GM12874 (cell line): Measurements from ENCODE around the gene SMTN.

Experiments
- TF ChIP-seq, protein P1 (sequence below): IDR thresholded peaks from 2 replicates; pipeline ENCODE4 v1.5.1; 2011; ENCODE audit warnings: low read depth, mild to moderate bottlenecking, control low read depth, low read length, moderate library complexity; ENCODE audit not compliant: insufficient read depth

SMTN gene

DNA sequence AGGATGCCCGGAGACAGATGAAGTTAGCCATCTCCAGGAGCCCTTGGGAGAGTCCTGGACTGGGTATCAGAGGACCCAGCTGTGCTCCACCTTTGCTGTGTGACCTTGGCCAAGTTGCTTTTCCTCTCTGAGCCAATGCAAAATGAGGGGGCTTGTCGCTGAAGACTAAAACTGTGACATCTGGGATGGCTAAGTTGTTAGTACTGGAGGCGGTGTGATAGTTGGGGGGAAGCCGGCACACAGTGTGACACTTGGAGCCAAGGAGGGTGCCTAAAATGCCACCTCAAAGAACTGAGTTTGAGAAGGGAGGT, 42.1 kb downstream of the SMTN start:
- TF ChIP-seq, protein P1, sequence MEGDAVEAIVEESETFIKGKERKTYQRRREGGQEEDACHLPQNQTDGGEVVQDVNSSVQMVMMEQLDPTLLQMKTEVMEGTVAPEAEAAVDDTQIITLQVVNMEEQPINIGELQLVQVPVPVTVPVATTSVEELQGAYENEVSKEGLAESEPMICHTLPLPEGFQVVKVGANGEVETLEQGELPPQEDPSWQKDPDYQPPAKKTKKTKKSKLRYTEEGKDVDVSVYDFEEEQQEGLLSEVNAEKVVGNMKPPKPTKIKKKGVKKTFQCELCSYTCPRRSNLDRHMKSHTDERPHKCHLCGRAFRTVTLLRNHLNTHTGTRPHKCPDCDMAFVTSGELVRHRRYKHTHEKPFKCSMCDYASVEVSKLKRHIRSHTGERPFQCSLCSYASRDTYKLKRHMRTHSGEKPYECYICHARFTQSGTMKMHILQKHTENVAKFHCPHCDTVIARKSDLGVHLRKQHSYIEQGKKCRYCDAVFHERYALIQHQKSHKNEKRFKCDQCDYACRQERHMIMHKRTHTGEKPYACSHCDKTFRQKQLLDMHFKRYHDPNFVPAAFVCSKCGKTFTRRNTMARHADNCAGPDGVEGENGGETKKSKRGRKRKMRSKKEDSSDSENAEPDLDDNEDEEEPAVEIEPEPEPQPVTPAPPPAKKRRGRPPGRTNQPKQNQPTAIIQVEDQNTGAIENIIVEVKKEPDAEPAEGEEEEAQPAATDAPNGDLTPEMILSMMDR: no peak

DNA sequence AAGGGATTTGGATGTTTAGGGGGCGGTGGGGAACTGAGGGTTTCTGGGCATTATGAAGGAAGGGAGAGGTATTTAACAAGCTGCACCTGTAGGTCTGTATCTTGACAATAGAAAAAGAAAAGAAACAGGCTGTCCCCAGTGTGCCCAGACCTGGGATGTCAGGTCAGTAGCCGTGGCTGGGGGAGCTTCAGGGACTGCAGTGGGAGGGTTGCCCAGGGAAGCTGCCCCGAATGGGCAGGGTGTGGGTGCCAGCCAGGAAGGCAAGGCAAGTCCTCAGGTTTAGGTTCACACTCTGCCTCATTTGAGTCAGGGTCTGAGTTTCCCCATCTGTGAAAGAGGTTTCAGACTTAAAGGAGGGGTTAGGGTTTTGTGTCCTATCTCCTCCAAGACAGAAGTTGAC, 43.2 kb downstream of the SMTN start:
- TF ChIP-seq, protein P1: no peak

DNA sequence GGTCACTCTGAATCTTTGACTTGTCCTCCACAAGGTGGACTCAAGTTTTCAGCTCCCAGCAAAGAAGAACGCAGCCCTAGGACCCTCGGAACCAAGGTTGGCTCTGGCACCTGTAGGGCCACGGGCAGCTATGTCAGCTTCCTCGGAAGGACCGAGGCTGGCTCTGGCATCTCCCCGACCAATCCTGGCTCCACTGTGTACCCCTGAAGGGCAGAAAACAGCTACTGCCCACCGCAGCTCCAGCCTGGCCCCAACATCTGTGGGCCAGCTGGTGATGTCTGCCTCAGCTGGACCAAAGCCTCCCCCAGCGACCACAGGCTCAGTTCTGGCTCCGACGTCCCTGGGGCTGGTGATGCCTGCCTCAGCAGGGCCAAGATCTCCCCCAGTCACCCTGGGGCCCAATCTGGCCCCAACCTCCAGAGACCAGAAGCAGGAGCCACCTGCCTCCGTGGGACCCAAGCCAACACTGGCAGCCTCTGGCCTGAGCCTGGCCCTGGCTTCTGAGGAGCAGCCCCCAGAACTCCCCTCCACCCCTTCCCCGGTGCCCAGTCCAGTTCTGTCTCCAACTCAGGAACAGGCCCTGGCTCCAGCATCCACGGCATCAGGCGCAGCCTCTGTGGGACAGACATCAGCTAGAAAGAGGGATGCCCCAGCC, 43.8 kb downstream of the SMTN start:
- TF ChIP-seq, protein P1: no peak

DNA sequence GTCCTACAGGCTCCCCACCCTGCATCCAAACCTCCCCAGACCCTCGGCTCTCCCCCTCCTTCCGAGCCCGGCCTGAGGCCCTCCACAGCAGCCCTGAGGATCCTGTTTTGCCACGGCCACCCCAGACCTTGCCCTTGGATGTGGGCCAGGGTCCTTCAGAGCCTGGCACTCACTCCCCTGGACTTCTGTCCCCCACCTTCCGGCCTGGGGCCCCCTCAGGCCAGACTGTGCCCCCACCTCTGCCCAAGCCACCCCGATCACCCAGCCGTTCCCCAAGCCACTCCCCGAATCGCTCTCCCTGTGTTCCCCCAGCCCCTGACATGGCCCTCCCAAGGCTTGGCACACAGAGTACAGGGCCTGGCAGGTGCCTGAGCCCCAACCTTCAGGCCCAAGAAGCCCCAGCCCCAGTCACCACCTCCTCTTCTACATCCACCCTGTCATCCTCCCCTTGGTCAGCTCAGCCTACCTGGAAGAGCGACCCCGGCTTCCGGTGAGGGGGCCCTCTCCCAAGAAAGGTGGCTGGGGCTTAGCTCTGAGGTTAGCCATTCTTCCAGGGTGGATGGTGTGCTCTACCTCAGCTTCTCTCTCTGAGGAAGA, 44.5 kb downstream of the SMTN start:
- TF ChIP-seq, protein P1: no peak

DNA sequence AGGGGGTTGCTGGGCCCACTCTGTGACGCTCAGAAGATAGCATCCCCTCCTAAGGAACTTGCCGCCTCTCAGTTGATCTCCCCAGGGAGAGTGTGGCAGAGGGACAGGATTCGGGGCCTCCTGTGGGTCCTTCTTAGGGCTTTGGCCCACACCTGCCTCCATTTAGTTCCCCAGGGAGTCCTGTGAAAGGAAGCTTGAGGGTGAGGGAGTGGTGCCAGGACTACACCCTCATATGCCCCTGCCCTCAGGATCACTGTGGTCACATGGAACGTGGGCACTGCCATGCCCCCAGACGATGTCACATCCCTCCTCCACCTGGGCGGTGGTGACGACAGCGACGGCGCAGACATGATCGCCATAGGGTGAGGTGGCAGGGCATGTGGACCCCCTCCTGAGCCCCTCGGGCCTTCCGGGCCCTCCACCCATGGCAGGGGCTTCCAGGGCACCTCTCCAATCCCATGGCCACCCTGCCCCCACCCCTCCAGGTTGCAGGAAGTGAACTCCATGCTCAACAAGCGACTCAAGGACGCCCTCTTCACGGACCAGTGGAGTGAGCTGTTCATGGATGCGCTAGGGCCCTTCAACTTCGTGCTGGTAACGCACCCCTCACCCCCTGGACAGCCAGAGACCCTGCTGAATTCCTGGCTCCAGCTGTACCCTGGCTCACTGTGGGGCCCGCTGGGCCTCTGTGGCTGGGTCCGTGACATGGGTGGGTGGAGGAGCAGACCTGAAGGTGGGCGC, 45.2 kb downstream of the SMTN start:
- TF ChIP-seq, protein P1: no peak

DNA sequence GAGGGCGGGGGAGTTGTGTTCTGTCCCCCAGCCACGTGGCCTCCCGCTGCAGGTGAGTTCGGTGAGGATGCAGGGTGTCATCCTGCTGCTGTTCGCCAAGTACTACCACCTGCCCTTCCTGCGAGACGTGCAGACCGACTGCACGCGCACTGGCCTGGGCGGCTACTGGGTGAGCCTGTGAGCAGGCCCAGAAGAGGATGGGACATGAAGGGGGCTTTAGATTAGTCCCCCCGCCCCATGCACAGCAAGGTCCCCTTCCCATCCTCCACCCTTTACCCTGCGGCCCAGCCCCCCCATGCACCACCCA, 45.7 kb downstream of the SMTN start:
- TF ChIP-seq, protein P1: no peak

DNA sequence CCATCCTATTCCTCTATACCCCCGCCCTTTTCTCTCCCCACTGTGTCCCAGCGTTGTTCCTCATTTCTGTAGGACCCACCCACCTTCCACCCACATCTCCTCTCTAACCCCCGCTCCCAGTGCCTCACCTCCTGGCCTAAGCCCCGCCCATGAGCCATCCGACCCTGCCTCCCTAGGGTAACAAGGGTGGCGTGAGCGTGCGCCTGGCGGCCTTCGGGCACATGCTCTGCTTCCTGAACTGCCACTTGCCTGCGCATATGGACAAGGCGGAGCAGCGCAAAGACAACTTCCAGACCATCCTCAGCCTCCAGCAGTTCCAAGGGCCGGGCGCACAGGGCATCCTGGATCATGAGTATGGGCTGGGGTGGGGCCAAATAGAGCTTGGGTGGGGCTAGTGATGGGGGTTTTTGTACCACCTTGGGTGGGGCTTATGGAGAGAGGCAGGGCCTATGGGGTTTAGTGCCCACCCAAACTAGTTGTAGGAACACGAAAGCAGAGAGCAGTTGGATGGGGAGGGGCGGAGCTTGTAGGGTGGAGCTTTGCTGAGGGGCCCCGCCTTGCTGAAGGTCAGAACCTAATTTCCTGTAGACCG, 46.2 kb downstream of the SMTN start:
- TF ChIP-seq, protein P1: no peak
